H1 (cell line): ENCODE measurements around the gene OR1D2. TPM values are rescaled to one million over a fixed set of nuclear protein-coding genes. Genes with fewer than 3 reads are reported as not detected.

Experiments used
- CTCF ChIA-PET: fragments of 300-600 bp; sonication (Branson Sonifier 250); formaldehyde crosslinking; loops from one replicate; lab custom pipeline; 2021; ENCODE audit not compliant: partially characterized antibody; lab: Charles Lee
- POLR2A ChIA-PET: fragments of 300-600 bp; sonication (Branson Sonifier 250); formaldehyde crosslinking; loops from one replicate; lab custom pipeline; 2021; ENCODE audit warnings: inconsistent platforms; ENCODE audit not compliant: partially characterized antibody; lab: Charles Lee
- DNase-seq, 2 experiments: peaks; one replicate each; pipeline versions ENCODE4 v3.0.0 to v3.0.0-alpha.2; 2010 to 2022; ENCODE audit warnings: low spot score in 2 of 2, low read depth in 1 of 2, mixed read lengths in 1 of 2
- FAIRE-seq: peaks from 2 replicates; lab custom pipeline; 2011; peaks lifted over from hg19 to GRCh38; lab: Jason Lieb, UNC
- H2AFZ ChIP-seq: 2 replicates; pipeline ENCODE4 v1.8.1; 2012; ENCODE audit warnings: low read length, inconsistent platforms
- H2AK5ac ChIP-seq: 2 replicates; pipeline ENCODE4 v1.6.1; 2013; ENCODE audit warnings: low read depth, low read length
- H2BK120ac ChIP-seq: replicated peaks from 2 replicates; pipeline ENCODE3; 2013; ENCODE audit warnings: low read depth, low read length, inconsistent platforms
- H2BK12ac ChIP-seq: 2 replicates; pipeline ENCODE4 v1.6.1; 2013; ENCODE audit warnings: low read depth, low read length
- H2BK15ac ChIP-seq: 2 replicates; pipeline ENCODE4 v1.6.1; 2013; ENCODE audit warnings: low read length
- H2BK20ac ChIP-seq: 2 replicates; pipeline ENCODE4 v1.6.1; 2013; ENCODE audit warnings: low read length
- H2BK5ac ChIP-seq: 2 replicates; pipeline ENCODE4 v1.6.1; 2013; ENCODE audit warnings: low read depth, low read length
- H3K14ac ChIP-seq: 2 replicates; pipeline ENCODE4 v1.6.1; 2013; ENCODE audit warnings: inconsistent platforms; ENCODE audit not compliant: insufficient read length
- H3K18ac ChIP-seq: 2 replicates; pipeline ENCODE4 v1.6.1; 2013; ENCODE audit warnings: low read length; ENCODE audit errors: extremely low read depth
- H3K23ac ChIP-seq: 2 replicates; pipeline ENCODE4 v1.6.1; 2013; ENCODE audit warnings: inconsistent platforms; ENCODE audit not compliant: insufficient read length
- H3K23me2 ChIP-seq: 2 replicates; pipeline ENCODE4 v1.6.1; 2013; ENCODE audit warnings: low read depth, low read length
- H3K27ac ChIP-seq: 2 replicates; pipeline ENCODE4 v1.6.1; 2011; ENCODE audit warnings: low read depth, low read length, inconsistent platforms
- H3K27me3 ChIP-seq, 4 experiments: replicated peaks in 1 of 4; 1 replicate in 1 of 4; 2 replicates in 3 of 4; pipeline versions ENCODE4 v1.6.1 to v1.8.1; 2011 to 2013; ENCODE audit warnings: low read length in 3 of 4, mild to moderate bottlenecking in 3 of 4, inconsistent platforms in 2 of 4, mixed read lengths in 2 of 4, moderate library complexity in 1 of 4; ENCODE audit not compliant: control insufficient read depth in 3 of 4, insufficient read depth in 3 of 4; ENCODE audit errors: extremely low read depth in 1 of 4
- H3K36me3 ChIP-seq, 4 experiments: 2 replicates each; pipeline versions ENCODE4 v1.6.1 to v1.8.1; 2011 to 2013; ENCODE audit warnings: mild to moderate bottlenecking in 4 of 4, low read length in 3 of 4, moderate library complexity in 2 of 4, control low read depth in 1 of 4, inconsistent platforms in 1 of 4; ENCODE audit not compliant: insufficient read depth in 4 of 4, control insufficient read depth in 2 of 4
- H3K4ac ChIP-seq: replicated peaks from 2 replicates; pipeline ENCODE3; 2013; ENCODE audit warnings: low read length, low read depth, mixed read lengths, inconsistent platforms; ENCODE audit not compliant: insufficient read length
- H3K4me1 ChIP-seq, 4 experiments: replicated peaks in 1 of 4; 1 replicate in 1 of 4; 2 replicates in 3 of 4; pipeline versions ENCODE4 v1.6.1 to v1.8.1; 2011 to 2013; ENCODE audit warnings: low read length in 3 of 4, inconsistent platforms in 2 of 4, mixed read lengths in 1 of 4; ENCODE audit not compliant: insufficient read depth in 4 of 4, control insufficient read depth in 3 of 4
- H3K4me2 ChIP-seq, 2 experiments: 2 replicates each; pipeline versions ENCODE4 v1.6.1 to v1.8.1; 2011 to 2013; ENCODE audit warnings: low read depth in 2 of 2, low read length in 2 of 2, control low read depth in 1 of 2, inconsistent platforms in 1 of 2, mild to moderate bottlenecking in 1 of 2; ENCODE audit not compliant: insufficient read depth in 1 of 2
- H3K4me3 ChIP-seq, 4 experiments: fragments of 200-600, 300-600 bp in 1 of 4; sonication (generic), shearing (Covaris generic), sonication (Bioruptor Twin) in 1 of 4; 2 replicates each; pipeline versions ENCODE4 v1.5.1 to v1.8.1; 2011 to 2016; ENCODE audit warnings: low read length in 4 of 4, low read depth in 3 of 4, control low read depth in 2 of 4, inconsistent platforms in 2 of 4, mild to moderate bottlenecking in 2 of 4, mixed read lengths in 1 of 4, moderate library complexity in 1 of 4; ENCODE audit not compliant: insufficient read depth in 2 of 4; ENCODE audit errors: extremely low read depth in 1 of 4
- H3K56ac ChIP-seq: replicated peaks from 2 replicates; pipeline ENCODE3; 2013; ENCODE audit warnings: low read depth, mild to moderate bottlenecking, mixed read lengths, low read length, inconsistent platforms; ENCODE audit not compliant: insufficient read length
- H3K79me1 ChIP-seq: 2 replicates; pipeline ENCODE4 v1.6.1; 2013; ENCODE audit warnings: low read depth, low read length, control low read depth
- H3K79me2 ChIP-seq, 2 experiments: 2 replicates each; pipeline versions ENCODE4 v1.6.1 to v1.8.1; 2012 to 2013; ENCODE audit warnings: low read length in 2 of 2, mild to moderate bottlenecking in 2 of 2, inconsistent platforms in 1 of 2; ENCODE audit not compliant: insufficient read depth in 2 of 2, control insufficient read depth in 1 of 2
- H3K9ac ChIP-seq, 4 experiments: replicated peaks in 1 of 4; 1 replicate in 1 of 4; 2 replicates in 3 of 4; pipeline versions ENCODE4 v1.6.1 to v1.8.1; 2011 to 2013; ENCODE audit warnings: low read depth in 3 of 4, low read length in 3 of 4, control low read depth in 2 of 4, mild to moderate bottlenecking in 2 of 4, moderate library complexity in 2 of 4, inconsistent platforms in 1 of 4; ENCODE audit errors: extremely low read depth in 1 of 4
- H3K9me3 ChIP-seq, 2 experiments: 2 replicates each; pipeline versions ENCODE4 v1.6.1 to v1.8.1; 2012 to 2013; ENCODE audit warnings: mild to moderate bottlenecking in 2 of 2, moderate library complexity in 2 of 2, control low read depth in 1 of 2, inconsistent platforms in 1 of 2, low read depth in 1 of 2, low read length in 1 of 2, mixed read lengths in 1 of 2; ENCODE audit not compliant: insufficient read depth in 2 of 2
- H4K20me1 ChIP-seq, 2 experiments: replicated peaks in 1 of 2; 2 replicates each; pipeline versions ENCODE3 to v1.8.1; 2011 to 2013; ENCODE audit warnings: inconsistent platforms in 2 of 2, low read length in 2 of 2, mild to moderate bottlenecking in 1 of 2; ENCODE audit not compliant: insufficient read depth in 2 of 2, control insufficient read depth in 1 of 2
- H4K5ac ChIP-seq: 2 replicates; pipeline ENCODE4 v1.6.1; 2013; ENCODE audit warnings: low read length, low read depth, mixed read lengths, inconsistent platforms; ENCODE audit not compliant: insufficient read length
- H4K8ac ChIP-seq: 2 replicates; pipeline ENCODE4 v1.8.0; 2013; ENCODE audit warnings: mild to moderate bottlenecking, moderate library complexity, low read length, inconsistent platforms; ENCODE audit not compliant: insufficient read depth; ENCODE audit errors: extremely low read depth
- H4K91ac ChIP-seq: replicated peaks from 2 replicates; pipeline ENCODE3; 2013; ENCODE audit warnings: low read length, mixed read lengths, inconsistent platforms; ENCODE audit not compliant: insufficient read length
- CBX8 ChIP-seq: fragments of 300-800, 300-1000 bp; sonication (generic); IDR thresholded peaks from 2 replicates; pipeline ENCODE4 v1.7.1; 2016; ENCODE audit warnings: low read depth, low read length, borderline replicate concordance
- CHD2 ChIP-seq: IDR thresholded peaks from 2 replicates; pipeline ENCODE4 v1.6.1; 2012; ENCODE audit warnings: low read length, improper control_type of control experiment
- EP300 ChIP-seq, 2 experiments: IDR thresholded peaks; 1 replicate in 1 of 2; 2 replicates in 1 of 2; pipeline ENCODE4 v1.6.1; 2011 to 2012; ENCODE audit warnings: low read depth in 2 of 2, low read length in 2 of 2, mild to moderate bottlenecking in 2 of 2, borderline replicate concordance in 1 of 2, inconsistent platforms in 1 of 2, moderate library complexity in 1 of 2
- GTF2F1 ChIP-seq: IDR thresholded peaks from 2 replicates; pipeline ENCODE4 v1.6.1; 2012; ENCODE audit warnings: low read depth, low read length, improper control_type of control experiment, borderline replicate concordance
- JUN ChIP-seq: IDR thresholded peaks from 2 replicates; pipeline ENCODE4 v1.6.1; 2011; ENCODE audit warnings: low read depth, mild to moderate bottlenecking, improper control_type of control experiment, low read length
- KDM5A ChIP-seq: fragments of 200-600 bp; IDR thresholded peaks from 2 replicates; pipeline ENCODE4 v1.7.1; 2012; ENCODE audit warnings: mild to moderate bottlenecking, low read length, inconsistent platforms, mixed read lengths
- POU5F1 ChIP-seq: IDR thresholded peaks from 2 replicates; pipeline ENCODE4 v1.6.1; 2011; ENCODE audit warnings: low read depth, mild to moderate bottlenecking, low read length, moderate library complexity
- RAD21 ChIP-seq, 2 experiments: IDR thresholded peaks in 1 of 2; conservative IDR thresholded peaks in 1 of 2; 2 replicates each; pipeline ENCODE4 v1.6.1; 2011; ENCODE audit warnings: low read depth in 2 of 2, low read length in 2 of 2, improper control_type of control experiment in 1 of 2, inconsistent platforms in 1 of 2, mild to moderate bottlenecking in 1 of 2, moderate library complexity in 1 of 2
- RNF2 ChIP-seq: fragments of 200-900, 300-1000 bp; sonication (generic); IDR thresholded peaks from 2 replicates; pipeline ENCODE4 v1.7.1; 2016; ENCODE audit warnings: borderline replicate concordance, low read depth, mild to moderate bottlenecking, antibody characterized with exemption, low read length; ENCODE audit not compliant: poor library complexity, severe bottlenecking; ENCODE audit errors: missing control alignments
- SAP30 ChIP-seq: fragments of 300-600 bp; sonication (generic); IDR thresholded peaks from 2 replicates; pipeline ENCODE4 v1.7.1; 2012; ENCODE audit warnings: low read length, moderate library complexity, mild to moderate bottlenecking, inconsistent platforms; ENCODE audit not compliant: insufficient read depth, insufficient replicate concordance
- TCF12 ChIP-seq: IDR thresholded peaks from 2 replicates; pipeline ENCODE4 v1.6.1; 2011; ENCODE audit warnings: low read depth, mild to moderate bottlenecking, low read length
- WGBS, 2 experiments: shearing (Covaris generic) in 1 of 2; methylation state at CpG; one replicate each; pipeline versions ENCODE4 v1.1.6 to v1.1.7; 2013 to 2015; ENCODE audit warnings: low lambda C conversion rate in 2 of 2, mixed read lengths in 2 of 2, inconsistent platforms in 1 of 2, low coverage in 1 of 2, missing lambda C conversion rate in 1 of 2; ENCODE audit not compliant: insufficient replicate concordance in 2 of 2, insufficient coverage in 1 of 2, insufficient read length in 1 of 2; ENCODE audit errors: extremely low coverage in 1 of 2, missing lambda C conversion rate in 1 of 2; 5-methylcytosine and 5-hydroxymethylcytosine counted together
- polyA plus RNA-seq, 7 experiments: library from polyadenylated mRNA; depleted of rRNA in 3 of 7; stranded (reverse) in 5 of 7; unstranded in 2 of 7; fragments of >200 nt in 5 of 7; fragments of 200-250 nt in 2 of 7; gene quantifications; 1 replicate in 5 of 7; 2 replicates in 1 of 7; 4 replicates in 1 of 7; pipeline versions ENCODE4 v1.2.1 to v1.2.3, GENCODE V29; 2011 to 2013; ENCODE audit warnings: missing spikeins in 2 of 7, mixed read lengths in 2 of 7
- total RNA-seq: library from RNA; stranded (reverse); fragmentation: NEBNext Ultra II Directional; extraction: Animal tissue kit (Norgen Biotek cat#: 25700); gene quantifications from 2 replicates; pipeline ENCODE4 v1.2.1, GENCODE V29; 2021

The OR1D2 gene
- total and polyA plus RNA-seq, 2 of the 8 experiments (the other 6 are each of a cell fraction or from before 2014, with no cell fraction given): not detected

DNA sequence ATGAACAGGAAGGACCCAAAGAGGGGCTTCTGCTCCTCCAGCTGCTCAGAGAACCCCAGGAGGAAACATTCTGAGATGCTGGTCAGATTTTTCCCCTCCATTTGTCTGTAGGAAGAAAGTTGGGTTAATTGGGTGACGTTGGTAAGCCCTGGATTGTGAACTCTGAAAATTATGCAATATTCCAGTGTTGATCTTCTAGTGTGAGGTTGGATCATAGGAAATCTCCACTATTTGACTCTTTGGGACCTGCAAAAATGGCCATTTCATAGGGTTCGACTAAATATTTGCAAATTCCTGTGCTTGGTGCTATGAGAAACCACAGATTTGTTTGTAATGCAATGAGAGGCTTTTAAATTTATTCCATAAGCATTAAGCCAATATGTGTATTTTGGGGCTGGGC, 23.2 kb upstream of the OR1D2 start, which contains the start of gene OR1G1:
Gene OR1G1, minus strand, starts transcription at position 101 of the 400 bp plus-strand sequence. Its CDS starts 0 bp downstream, at position 101.
- Histone ChIP-seq H2BK15ac (no peak within 1 kb of the TSS), H2BK12ac (no peak within 1 kb of the TSS), H3K27ac (no peak within 1 kb of the TSS), H3K4me2 (no peak within 1 kb of the TSS), H3K18ac (no peak within 1 kb of the TSS), H4K5ac (no peak within 1 kb of the TSS), H3K36me3 (no peaks in the 10 kb centered on the region; a peak in 1 of 8 replicates), H3K79me2 (no peaks in the 10 kb centered on the region), H2BK5ac (no peak within 1 kb of the TSS), H2BK20ac (no peak within 1 kb of the TSS), H3K9me3 (peaks cover 44 to 69% of the 10 kb centered on the region in 2 experiments), H3K56ac (no peak within 1 kb of the TSS), H3K4ac (no peak within 1 kb of the TSS), H2BK120ac (no peak within 1 kb of the TSS), H3K23me2 (no peaks in the 10 kb centered on the region), H3K4me1 (no peaks in the 10 kb centered on the region), H4K91ac (no peak within 1 kb of the TSS), H3K9ac (no peak within 1 kb of the TSS), H3K27me3 (no peaks in the 10 kb centered on the region), H4K8ac (no peak within 1 kb of the TSS), H3K79me1 (no peaks in the 10 kb centered on the region), H3K4me3 (no peak within 1 kb of the TSS), H4K20me1 (no peaks in the 10 kb centered on the region), H3K23ac (no peak within 1 kb of the TSS), H3K14ac (no peak within 1 kb of the TSS), H2AFZ (no peak within 1 kb of the TSS), H2AK5ac (no peak within 1 kb of the TSS)
- TF ChIP-seq TCF12 (no peak), CBX8 (no peak), JUN (no peak), RAD21 (IDR thresholded peaks at IDR 0.05 in 1 of 2, conservative IDR thresholded peaks at IDR 0.05 in 1 of 2; ENCODE audit: low read depth in 2 of 2, low read length in 2 of 2) (no peak), GTF2F1 (no peak), KDM5A (no peak), CHD2 (no peak), EP300 (IDR thresholded peaks at IDR 0.05; ENCODE audit: borderline replicate concordance in 1 of 2, low read depth in 2 of 2, low read length in 2 of 2) (no peak), RNF2 (no peak), POU5F1 (no peak), SAP30 (no peak)
- CTCF ChIA-PET: no interaction called here
- FAIRE-seq: no peak
- no peak for DNase-seq
- 86% methylated on average over 2 of the region's 2 CpGs; no CpG with 5 or more reads in 1 of the 2 experiments for WGBS, 2 experiments
- POLR2A ChIA-PET: no interaction called here
